ENCODE data around the gene WWOX. TPM values are rescaled to one million over a fixed set of nuclear protein-coding genes. Genes with fewer than 3 reads are reported as not detected.

WWOX gene
- polyA plus RNA-seq, 2 of the 4 experiments (the other 2 are of a cell fraction) = 16.0 to 17.2 TPM

- ChIA-PET CTCF (interaction anchor here (1.5 kb wide), 1 partner anchor 9 kb away, joined by 3 read pairs; no protein-coding TSS in a partner anchor), POLR2A (no interaction called here)
- Histone ChIP-seq H3K4me1 (no peaks in the 10 kb centered on the region), H3K4me3 (no peak overlapping the region), H3K4me2 (no peak overlapping the region), H3K27ac (no peak overlapping the region), H3K9me3 (no peaks in the 10 kb centered on the region)
- 79% methylated on average over 13 of the region's 13 CpGs for whole genome bisulfite sequencing (ENCODE audit: missing lambda C conversion rate)
- no peak for ATAC-seq
- no peak for TF ChIP-seq PBX3 (IDR thresholded peaks at IDR 0.05)
- no peak for TF ChIP-seq TFCP2L1 (CRISPR knock-in tag; IDR thresholded peaks at IDR 0.05)
- no peak for TF ChIP-seq NPAS2 (CRISPR knock-in tag; IDR thresholded peaks at IDR 0.05; ENCODE audit: borderline replicate concordance)
- no peak for TF ChIP-seq FOSL2 (IDR thresholded peaks at IDR 0.05)
- no peak for TF ChIP-seq FOSL2 (CRISPR knock-in tag; IDR thresholded peaks at IDR 0.05)
- no peak for TF ChIP-seq MAFK (IDR thresholded peaks at IDR 0.05; ENCODE audit: partially characterized antibody)
- no peak for TF ChIP-seq CHD2 (IDR thresholded peaks at IDR 0.05; ENCODE audit: low read length, partially characterized antibody)
- TF ChIP-seq HMGXB4 (CRISPR knock-in tag; IDR thresholded peaks at IDR 0.05; ENCODE audit: borderline replicate concordance) = no peak
- no peak for TF ChIP-seq ZC3H11A (IDR thresholded peaks at IDR 0.05)
- no peak for TF ChIP-seq HES2 (IDR thresholded peaks at IDR 0.05)
- no peak for TF ChIP-seq KDM5A (IDR thresholded peaks at IDR 0.05)
- TF ChIP-seq HDAC2 (IDR thresholded peaks at IDR 0.05) = no peak
- no peak for TF ChIP-seq TP53 (CRISPR knock-in tag; IDR thresholded peaks at IDR 0.05)
- no peak for TF ChIP-seq ELK1 (IDR thresholded peaks at IDR 0.05; ENCODE audit: low read depth, low read length)
- no peak for FAIRE-seq
- DNase-seq (ENCODE audit: low read depth in 1 of 2, low spot score in 1 of 2) = no peak
These were observed 344.3 kb downstream of the WWOX start for GRCh38 chr16:78443542-78444364.

GRCh38 chr16:78445818-78446217 is 346.4 kb downstream of the WWOX start:
- no peak for DNase-seq (ENCODE audit: low read depth in 1 of 2, low spot score in 1 of 2)
- no peak for FAIRE-seq
- 77% methylated on average over 4 of the region's 5 CpGs for WGBS (ENCODE audit: missing lambda C conversion rate)
- Histone ChIP-seq H3K9me3 (no peaks in the 10 kb centered on the region), H3K4me1 (no peaks in the 10 kb centered on the region), H3K4me3 (no peak overlapping the region), H3K4me2 (no peak overlapping the region), H3K27ac (no peak overlapping the region)
- no peak for TF ChIP-seq ATOH8 (CRISPR knock-in tag; IDR thresholded peaks at IDR 0.05; ENCODE audit: low read depth)
- no peak for TF ChIP-seq BHLHE40 (IDR thresholded peaks at IDR 0.05; ENCODE audit: low read depth, low read length)
- TF ChIP-seq JUN (IDR thresholded peaks at IDR 0.05) = no peak
- no peak for TF ChIP-seq CHD4 (IDR thresholded peaks at IDR 0.05; ENCODE audit: borderline replicate concordance)
- no peak for TF ChIP-seq REST (IDR thresholded peaks at IDR 0.05)
- TF ChIP-seq NPAS2 (CRISPR knock-in tag; IDR thresholded peaks at IDR 0.05; ENCODE audit: borderline replicate concordance) = no peak
- TF ChIP-seq HES2 (IDR thresholded peaks at IDR 0.05) = no peak
- no peak for TF ChIP-seq CBX8 (IDR thresholded peaks at IDR 0.05)
- ChIA-PET CTCF (no interaction called here), POLR2A (no interaction called here)
- ATAC-seq = no peak
